T-helper 1 cell (primary cell): Measurements from ENCODE around the gene C6orf62.
A peak's percentile ranks its signal among the peaks of the same experiment; 100 is the strongest.
"Not testable (repeated sequence)": the region's sequence is repeated elsewhere in the genome, so short reads cannot be mapped to it uniquely, and the experiment has no call there.

Experiments used
- DNase-seq, 5 donors: peaks; one replicate each; pipeline ENCODE4 v3.0.0-alpha.2; 2012 to 2020

Gene C6orf62

DNA sequence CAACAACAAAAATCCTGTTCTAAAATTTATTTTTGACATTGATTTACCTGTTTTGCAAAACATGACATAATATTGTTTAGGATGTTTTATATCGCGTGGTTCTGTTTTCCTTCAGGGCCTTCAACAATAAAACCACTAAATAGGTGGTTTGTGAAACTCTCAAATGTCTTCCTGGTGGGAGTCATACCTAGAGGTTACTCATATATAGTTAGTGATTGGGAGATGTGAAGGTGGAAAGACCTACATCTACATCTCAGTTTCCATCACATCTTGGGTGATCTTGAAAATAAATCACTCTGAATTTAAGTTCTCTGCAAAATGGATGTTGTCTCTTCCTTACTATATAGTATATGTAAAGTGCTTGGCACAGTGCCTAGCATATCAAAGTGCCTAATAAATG, 22.9 kb downstream of the C6orf62 start:
- no peak for DNase-seq

DNA sequence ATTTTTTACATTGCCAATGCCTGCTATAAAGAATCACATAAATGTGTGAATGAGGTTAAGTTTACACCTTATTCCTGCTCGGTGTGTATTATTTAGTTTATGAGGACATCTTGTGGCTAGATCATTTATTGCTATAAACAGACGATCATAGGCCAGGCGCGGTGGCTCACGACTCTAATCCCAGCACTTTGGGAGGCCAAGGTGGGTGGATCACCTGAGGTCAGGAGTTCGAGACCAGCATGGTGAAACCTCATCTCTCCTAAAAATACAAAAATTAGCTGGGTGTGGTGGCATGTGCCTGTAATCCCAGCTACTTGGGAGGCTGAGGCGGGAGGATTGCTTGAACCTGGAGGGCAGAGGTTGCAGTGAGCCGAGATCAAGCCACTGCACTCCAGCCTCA, 23.3 kb downstream of the C6orf62 start:
- DNase-seq: peak in 3 of 5 donors; percentile 4 to 40 (median 26)

GRCh38 chr6:24694198-24694597, 24.8 kb downstream of the C6orf62 start:
- no peak for DNase-seq

- DNase-seq: no peak
These were observed 25.9 kb downstream of the C6orf62 start for GRCh38 chr6:24692848-24693592.

- DNase-seq: no peak
These were observed 26.5 kb downstream of the C6orf62 start for GRCh38 chr6:24692415-24692814.

DNA sequence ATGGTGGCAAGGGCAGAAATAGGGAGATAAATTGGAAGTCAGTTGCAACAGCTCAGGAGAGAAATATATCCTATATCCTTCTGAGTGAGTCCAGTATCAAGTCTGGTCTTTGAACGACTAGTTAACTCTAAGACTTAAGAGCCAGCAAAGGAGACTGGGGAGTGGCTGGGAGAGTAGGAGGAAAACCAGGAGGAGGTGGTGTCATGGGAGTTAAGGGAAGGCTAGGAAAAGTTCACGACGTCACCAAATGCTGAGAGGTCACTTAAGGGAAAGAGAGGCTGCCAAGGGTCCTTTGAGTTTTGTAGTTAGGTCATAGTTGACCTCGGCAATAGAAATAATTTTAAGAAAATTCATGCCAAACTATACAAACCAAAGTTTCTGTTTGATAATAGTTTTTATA, 27.0 kb downstream of the C6orf62 start:
- DNase-seq: no peak

DNA sequence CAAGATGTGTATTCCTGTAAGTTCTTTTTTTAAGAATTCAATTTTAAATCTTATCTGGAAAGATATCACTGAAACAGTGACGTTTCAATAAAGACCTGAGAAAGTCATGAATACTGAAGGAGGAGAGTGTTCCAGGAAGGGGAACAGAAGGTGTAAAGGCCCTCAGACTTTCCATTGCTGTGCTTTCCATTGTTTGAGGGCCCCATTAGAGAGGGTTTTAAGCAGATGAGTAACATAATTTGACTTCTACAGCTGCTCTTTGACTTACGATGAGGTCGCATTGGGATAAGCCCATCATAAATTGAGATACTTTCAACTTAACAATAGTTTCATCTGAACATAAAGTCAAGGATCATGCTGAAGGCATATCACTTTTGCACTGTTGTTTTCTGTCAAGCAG, 27.4 kb downstream of the C6orf62 start:
- no peak for DNase-seq

DNA sequence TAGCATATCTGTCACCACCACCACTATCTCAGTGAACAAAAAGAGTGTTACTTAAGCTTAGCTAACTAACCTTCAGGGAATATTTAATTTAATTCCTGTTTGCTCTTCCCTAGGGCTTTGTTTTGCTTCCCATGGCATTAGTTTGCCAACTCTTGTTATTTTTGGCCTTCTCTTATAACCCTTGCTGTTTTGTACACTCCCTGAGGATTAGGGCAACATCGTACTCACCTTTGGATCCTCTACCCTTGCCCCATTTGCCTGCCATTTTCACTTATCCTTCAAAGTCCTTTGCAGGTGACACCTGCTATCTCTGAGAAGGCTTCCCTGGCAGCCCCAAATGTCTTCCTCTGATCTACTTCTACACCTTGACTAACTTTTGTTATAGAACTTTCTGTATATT, 28.4 kb downstream of the C6orf62 start:
- no peak for DNase-seq

- DNase-seq: no peak
These were observed 29.0 kb downstream of the C6orf62 start for GRCh38 chr6:24689964-24690363.

DNA sequence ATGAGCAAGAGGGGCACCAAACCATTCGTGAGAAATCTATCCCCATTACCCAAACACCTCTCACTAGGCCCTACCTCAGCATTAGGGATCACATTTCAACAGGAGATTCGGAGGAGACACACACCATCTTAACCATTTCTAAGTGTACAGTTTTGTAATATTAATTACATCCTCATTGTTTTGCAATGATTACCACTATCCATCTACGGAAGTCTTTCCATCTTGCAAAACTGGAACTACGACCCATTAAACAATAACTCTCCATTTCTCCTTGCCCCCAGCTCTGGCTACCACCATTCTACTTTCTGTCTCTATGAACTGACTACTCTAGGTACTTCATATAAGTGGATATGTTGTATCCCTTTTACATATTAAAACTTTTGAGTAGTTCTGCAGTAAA, 32.0 kb downstream of the C6orf62 start:
- DNase-seq: no peak

DNA sequence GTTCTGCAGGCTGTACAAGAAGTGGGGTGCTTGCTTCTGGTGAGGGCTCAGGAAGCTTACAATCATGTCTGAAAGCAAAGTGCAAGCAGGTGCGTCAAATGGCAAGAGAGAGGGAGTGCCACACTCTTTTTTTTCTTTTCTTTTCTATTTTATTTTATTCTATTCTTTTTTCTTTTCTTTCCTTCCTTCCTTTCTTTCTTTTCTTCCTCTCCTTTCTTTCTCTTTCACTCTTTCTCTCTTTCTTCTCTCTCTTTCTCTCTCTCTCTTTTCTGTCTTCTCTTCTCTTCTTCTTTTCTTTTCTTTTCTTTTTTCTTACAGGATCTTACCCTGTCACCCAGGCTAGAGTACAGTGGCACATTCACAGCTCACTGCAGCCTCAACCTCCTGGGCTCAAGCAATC, 32.5 kb downstream of the C6orf62 start:
- DNase-seq: no peak

DNA sequence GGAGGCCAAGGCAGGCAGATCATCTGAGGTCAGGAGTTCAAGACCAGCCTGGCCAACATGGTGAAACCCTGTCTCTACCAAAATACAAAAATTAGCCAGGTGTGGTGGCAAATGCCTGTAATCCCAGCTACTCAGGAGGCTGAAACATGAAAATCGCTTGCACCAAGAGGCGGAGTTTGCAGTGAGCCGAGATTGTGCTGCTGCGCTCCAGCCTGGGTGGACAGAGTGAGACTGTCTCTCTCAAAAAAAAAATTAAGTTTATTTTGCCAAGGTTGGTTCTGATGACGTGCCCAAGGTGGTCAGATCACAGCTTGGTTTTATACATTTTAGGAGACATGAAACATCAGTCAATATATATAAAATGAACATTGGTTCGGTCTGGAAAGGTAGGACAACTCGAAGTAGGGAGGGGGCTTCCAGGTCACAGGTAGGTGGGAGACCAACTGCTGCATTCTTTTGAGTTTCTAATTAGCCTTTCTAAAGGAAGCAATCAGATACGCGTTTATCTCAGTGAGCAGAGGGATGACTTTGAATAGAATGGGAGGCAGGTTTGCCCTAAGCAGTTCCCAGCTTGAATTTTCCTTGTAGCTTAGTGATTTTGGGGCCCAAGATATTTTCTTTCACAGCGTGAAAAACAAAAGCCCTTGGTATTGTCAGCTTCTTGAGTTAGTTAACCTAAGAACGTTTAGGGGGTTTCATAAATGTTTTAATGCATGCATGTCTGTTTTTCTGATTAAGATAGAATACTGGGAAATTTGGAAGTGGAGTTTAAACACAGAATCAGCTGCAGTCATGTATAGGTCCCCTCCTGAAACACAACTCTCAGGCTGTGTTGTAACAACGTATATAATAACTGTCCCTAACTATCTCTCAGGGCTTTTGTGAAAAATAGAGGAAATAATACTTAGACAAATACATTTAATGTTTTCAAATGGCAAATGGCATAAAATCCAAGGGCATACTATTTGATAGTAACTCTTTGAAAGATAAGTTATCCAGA, 35.4 kb downstream of the C6orf62 start:
- no peak for DNase-seq

DNA sequence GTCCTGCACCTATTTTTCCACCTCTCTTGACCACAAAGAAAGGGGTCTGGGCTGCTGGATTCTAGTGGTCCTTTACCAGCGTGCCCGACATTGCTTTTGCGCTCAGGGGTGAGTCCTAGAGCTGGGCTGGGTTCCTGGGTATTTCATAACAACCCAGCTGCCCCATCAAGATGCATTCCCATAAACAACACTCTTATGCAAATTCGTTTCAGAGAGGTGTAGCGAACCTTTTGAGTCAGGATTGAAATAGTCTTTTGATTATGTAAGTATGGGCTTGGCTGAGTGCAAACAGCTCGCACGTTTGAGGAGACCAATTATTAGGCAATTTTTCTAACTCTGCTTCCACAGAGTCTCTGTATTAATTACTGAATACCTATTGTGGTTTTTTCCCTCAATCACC, 38.4 kb downstream of the C6orf62 start:
- DNase-seq: no peak

DNA sequence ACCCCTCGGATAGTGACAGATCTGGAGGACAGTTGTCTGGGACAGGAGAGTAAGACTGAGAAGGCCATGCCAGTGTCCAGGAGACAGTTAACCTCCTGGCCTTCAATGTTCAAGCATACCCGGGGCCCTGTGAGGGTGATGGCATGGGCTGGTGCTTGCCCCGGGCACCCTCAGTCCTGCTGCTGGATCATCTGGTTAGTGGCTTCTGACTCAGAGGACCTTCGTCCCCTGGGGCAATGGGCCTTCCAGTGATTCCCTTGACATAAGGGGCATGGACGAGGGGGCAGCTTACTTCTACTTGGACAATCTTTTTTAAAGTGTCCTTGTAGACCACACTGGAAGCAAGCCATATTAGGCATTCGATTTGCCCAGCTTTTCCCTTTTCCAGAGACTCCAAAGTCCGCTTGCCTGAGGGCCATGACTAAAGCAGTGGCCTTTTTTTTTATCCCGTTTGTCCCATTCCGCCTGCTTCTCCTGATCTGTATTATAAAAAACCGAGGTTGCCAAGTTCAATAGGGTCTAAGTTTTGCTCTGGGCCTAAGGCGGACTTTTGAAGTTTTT, 40.1 kb downstream of the C6orf62 start:
- not testable (repeated sequence) for DNase-seq

GRCh38 chr6:24673625-24674024, 45.3 kb downstream of the C6orf62 start:
- DNase-seq: no peak

DNA sequence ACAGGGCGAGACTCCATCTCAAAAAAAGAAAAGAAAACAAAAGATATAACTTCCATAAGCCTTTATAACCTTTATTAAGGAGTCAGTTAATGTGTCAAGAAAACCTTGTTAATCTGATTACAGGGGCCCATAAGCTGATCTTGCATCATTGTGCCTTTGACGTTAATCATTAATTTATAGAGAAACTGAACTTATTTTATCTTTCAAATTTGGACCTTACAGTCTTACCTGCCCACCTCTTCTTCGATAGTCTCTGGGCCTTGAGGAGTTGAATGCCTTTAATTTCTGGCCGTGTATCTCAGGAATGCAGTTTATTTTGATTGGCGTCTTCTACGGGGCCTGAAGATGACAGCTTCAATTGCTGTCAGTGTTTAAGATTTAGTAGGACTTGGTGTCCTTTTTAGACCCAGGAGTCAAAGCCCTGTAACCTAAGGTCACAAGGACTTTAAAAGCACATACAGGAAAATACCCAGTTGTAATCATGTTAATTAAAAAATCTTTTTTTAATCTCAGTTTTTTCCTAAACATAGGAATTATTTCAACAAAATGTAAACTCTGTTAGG, 46.3 kb downstream of the C6orf62 start:
- DNase-seq: no peak

DNA sequence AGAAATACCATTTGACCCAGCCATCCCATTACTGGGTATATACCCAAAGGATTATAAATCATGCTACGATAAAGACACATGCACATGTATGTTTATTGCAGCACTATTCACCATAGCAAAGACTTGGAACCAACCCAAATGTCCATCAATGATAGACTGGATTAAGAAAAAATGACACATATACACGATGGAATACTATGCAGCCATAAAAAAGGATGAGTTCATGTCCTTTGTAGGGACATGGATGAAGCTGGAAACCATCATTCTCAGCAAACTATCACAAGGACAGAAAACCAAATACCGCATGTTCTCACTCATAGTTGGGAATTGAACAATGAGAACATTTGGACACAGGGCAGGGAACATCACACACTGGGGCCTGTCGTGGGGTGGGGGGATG, 47.9 kb downstream of the C6orf62 start:
- DNase-seq: not testable (repeated sequence)

DNA sequence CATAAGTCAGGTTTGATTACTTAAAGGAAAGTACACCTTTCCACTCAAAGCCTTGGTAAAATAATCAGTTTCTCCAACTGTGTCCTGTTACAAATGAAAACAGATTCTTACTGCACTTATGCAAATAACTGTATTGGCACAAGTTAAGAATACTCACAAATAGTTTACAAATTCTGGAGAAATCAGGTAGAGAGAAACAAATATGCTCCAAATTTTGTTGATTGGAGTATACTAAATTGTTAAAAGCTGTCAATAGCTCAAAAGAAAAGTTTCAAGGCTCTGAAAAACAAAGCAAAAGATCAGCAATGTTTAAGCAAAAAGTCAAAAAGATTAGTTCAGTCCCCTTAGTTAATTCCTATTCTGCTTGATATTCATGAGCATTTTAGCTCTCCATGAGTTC, 48.5 kb downstream of the C6orf62 start:
- DNase-seq: not testable (repeated sequence)

- no peak for DNase-seq
These were observed 50.0 kb downstream of the C6orf62 start for GRCh38 chr6:24668997-24669361.

DNA sequence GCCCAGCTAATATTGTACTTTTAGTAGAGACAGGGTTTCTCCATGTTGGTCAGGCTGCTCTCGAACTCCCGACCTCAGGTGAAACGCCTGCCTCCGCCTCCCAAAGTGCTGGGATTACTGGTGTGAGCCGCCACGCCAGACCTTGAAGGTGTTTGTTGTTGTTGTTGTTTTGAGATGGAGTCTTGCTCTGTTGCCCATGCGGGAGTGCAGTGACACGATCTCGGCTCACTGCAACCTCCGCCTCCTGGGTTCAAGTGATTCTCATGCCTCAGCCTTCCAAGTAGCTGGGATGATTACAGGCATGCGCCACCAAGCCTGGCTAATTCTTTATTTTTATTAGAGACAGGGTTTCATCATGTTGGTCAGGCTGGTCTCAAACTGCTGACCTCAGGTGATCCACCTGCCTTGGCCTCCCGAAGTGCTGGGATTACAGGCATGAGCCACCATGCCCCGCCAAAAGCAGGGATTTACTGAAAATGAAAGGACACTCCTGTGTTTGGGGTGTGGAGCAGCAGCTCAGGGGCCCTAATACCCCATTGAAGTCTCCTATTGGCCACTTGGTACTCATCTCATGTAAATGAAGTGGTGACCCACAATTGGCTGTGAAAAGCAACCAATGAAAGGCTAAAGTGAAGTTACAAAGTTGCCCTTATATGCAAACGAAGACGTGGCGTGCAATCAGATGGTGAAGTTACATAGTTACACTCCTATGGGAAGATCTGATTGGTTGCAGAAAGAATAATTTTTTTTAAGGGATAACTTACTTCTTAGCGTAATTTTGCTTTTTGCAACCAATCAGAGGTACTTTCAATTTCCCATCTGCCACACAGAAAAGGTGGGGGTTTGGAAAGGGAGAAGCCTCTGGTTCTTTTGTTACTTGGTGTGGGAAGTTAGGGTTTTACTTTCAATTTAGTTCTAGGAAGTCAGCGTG, 50.6 kb downstream of the C6orf62 start:
- DNase-seq: peak in 1 of 5 donors; percentile 10

GRCh38 chr6:24667378-24667803, 51.6 kb downstream of the C6orf62 start:
- peak in 1 of 5 donors; percentile 6 for DNase-seq
